NB4 (cell line): ENCODE data around the gene SLC28A3.
A peak's percentile ranks its signal among the peaks of the same experiment; 100 is the strongest.

Source experiments
- DNase-seq: peaks from one replicate; pipeline ENCODE4 v3.0.0; 2010; ENCODE audit warnings: low read depth
- H3K4me3 ChIP-seq: one replicate; pipeline ENCODE4 v1.5.1; 2011; ENCODE audit warnings: mild to moderate bottlenecking, low read depth, low read length, moderate library complexity
- MYC ChIP-seq: IDR thresholded peaks from 2 replicates; pipeline ENCODE4 v1.6.1; 2011; ENCODE audit warnings: low read depth, low read length
- POLR2A ChIP-seq: IDR thresholded peaks from 2 replicates; pipeline ENCODE4 v1.6.1; 2011; ENCODE audit warnings: mild to moderate bottlenecking; ENCODE audit not compliant: insufficient read length; ENCODE audit errors: extremely low read depth
- TF ChIP-seq, protein P1 (sequence below): IDR thresholded peaks from 2 replicates; pipeline ENCODE4 v1.6.1; 2011; ENCODE audit warnings: low read depth, low read length
- TF ChIP-seq, protein P2 (sequence below): IDR thresholded peaks from one replicate; pipeline ENCODE4 v1.5.1; 2012; ENCODE audit warnings: low read depth, low read length

SLC28A3 gene

DNA sequence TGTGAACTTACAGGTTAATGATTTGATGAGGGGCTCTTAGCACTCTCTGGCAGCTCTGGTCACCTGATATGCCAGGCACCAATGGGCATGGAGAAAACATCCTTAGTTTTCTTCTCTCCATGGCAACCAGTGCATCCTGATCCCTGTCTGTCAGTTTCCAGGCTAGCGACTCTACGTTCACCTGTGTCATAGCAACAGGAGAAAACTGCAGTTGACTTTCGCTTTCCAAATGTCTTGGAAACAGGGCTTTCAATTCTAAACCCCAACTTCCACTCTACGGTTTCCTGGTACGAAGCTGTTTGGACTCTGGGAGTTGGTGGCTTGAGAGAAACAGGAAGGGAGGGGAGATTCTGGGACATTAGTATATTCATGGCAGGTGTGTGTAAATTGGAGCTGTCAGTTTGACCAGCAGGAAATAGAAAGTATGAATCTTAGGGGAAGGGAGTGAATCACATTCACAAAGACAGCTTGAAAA lies 74.4 kb downstream of the SLC28A3 start:
- no peak for DNase-seq
- no peak overlapping the region for H3K4me3 ChIP-seq
- no peak for TF ChIP-seq MYC
- no peak for TF ChIP-seq POLR2A

DNA sequence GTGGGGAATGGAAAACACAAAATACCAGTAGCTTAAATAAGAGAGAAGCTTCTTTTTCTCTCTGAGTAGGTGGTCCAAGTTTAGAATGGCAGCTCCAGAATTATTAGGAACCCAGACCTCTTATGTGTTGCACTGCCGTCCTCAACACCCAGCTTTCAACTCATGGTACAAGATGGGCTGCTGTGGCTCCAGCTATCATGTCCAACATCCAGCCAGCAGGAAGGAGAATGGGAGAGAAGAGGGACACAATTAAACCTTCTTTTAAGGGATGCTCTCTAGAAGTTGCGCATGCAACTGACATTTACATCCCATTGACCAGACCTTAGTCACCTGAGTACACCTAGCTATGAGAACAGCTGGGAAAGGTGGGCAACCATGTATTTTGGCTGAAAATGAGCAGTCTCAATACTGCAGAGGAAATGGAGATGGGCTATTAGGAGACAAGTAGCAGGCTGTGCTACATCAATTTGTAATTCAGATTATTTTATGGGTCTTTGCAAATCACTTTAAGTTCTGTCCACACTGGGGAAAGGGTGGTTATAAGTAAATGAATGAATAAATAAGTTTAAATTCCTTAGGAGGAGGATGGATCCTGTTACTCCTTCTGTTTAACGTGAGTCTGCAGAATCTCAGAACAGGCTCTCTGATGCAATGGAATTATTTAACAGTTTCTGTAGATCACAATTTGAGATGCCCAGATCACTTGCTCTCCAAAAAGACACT lies 76.1 kb downstream of the SLC28A3 start:
- TF ChIP-seq, protein P1, sequence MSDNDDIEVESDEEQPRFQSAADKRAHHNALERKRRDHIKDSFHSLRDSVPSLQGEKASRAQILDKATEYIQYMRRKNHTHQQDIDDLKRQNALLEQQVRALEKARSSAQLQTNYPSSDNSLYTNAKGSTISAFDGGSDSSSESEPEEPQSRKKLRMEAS, result no peak
- TF ChIP-seq, protein P2, sequence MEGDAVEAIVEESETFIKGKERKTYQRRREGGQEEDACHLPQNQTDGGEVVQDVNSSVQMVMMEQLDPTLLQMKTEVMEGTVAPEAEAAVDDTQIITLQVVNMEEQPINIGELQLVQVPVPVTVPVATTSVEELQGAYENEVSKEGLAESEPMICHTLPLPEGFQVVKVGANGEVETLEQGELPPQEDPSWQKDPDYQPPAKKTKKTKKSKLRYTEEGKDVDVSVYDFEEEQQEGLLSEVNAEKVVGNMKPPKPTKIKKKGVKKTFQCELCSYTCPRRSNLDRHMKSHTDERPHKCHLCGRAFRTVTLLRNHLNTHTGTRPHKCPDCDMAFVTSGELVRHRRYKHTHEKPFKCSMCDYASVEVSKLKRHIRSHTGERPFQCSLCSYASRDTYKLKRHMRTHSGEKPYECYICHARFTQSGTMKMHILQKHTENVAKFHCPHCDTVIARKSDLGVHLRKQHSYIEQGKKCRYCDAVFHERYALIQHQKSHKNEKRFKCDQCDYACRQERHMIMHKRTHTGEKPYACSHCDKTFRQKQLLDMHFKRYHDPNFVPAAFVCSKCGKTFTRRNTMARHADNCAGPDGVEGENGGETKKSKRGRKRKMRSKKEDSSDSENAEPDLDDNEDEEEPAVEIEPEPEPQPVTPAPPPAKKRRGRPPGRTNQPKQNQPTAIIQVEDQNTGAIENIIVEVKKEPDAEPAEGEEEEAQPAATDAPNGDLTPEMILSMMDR, result no peak
- TF ChIP-seq POLR2A (no peak), MYC (no peak)
- no peak overlapping the region for H3K4me3 ChIP-seq
- DNase-seq, result no peak

DNA sequence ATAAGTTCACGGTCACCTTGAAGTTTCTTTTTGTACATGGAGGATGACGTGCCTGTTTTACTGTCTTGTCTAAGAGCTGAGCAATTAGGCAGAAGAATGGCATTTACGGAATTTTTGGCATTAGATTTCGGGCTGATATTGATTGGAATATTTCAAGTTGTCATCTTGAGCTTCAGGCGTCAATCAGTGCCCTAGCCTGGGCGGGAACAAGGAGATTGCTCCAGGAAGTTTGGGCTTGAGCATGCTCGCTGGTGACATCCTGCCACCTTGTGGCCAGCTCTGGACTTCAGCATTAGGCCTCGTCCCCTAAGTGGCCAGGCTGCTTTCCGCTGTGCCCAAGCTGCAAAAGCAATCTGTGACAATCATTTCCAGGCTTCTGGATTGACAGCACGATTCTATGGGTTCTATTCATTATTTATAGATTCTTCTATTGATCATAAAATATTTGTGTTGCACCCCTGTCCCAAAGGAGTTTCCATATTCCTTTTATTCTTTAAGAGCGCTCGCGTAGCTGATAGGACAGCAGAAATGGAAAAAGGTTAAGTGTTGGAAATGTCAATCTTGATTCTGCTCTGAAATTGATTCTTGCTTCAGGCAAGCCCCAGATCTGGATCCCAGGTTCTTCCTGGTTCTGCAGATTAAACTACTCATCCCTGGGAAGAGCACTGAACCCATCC lies 79.3 kb downstream of the SLC28A3 start:
- DNase-seq, result peak; percentile 72
- H3K4me3 ChIP-seq, result no peak overlapping the region
- TF ChIP-seq, protein P1, result no peak; the same call in 1 of the 2 replicates
- TF ChIP-seq, protein P2, result peak; percentile 80
- no peak for TF ChIP-seq POLR2A
- no peak for TF ChIP-seq MYC

DNA sequence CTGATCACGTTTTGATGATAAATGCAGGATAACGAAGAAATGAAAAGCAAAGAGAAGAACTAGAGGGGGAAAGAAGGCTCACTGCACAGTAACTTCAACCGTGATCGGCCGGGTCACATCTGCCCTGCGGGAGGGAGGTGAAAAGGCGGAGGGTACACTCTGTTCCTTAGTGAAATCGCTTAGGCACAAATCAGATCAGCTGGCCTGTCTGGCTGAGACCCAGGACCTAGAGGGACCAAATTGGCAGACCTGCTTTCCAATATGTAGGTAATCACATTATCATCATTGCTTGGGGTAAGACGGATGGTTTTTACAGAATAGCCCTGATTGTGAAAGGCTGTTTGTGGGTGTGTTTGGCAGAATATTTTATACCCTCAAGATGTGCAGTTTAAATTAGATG lies 82.2 kb downstream of the SLC28A3 start:
- no peak for TF ChIP-seq MYC
- TF ChIP-seq POLR2A, result no peak
- TF ChIP-seq, protein P1, result no peak
- TF ChIP-seq, protein P2, result no peak
- DNase-seq, result no peak
- no peak overlapping the region for H3K4me3 ChIP-seq

DNA sequence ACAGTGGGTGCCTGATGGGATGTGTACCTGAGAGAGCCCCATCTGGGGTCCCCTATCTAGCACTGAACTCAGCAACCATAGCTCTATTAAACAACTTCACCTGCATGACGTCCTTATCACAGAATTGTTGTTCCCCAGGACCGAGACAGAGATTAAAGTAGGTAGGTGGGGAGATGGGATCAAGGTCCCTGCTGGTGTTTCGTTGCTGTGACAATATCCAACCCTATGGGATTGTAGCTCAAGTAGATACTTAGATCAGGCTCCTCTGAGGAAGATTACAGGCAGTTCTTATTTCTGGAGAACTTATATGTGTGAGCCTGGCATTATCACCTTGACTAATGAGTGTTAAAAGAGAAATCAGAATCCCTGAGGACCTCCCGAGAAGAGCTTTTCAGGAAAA lies 84.9 kb downstream of the SLC28A3 start:
- H3K4me3 ChIP-seq, result no peak overlapping the region
- TF ChIP-seq POLR2A, result no peak
- TF ChIP-seq, protein P1, result no peak
- TF ChIP-seq, protein P2, result no peak
- TF ChIP-seq MYC, result no peak
- no peak for DNase-seq

DNA sequence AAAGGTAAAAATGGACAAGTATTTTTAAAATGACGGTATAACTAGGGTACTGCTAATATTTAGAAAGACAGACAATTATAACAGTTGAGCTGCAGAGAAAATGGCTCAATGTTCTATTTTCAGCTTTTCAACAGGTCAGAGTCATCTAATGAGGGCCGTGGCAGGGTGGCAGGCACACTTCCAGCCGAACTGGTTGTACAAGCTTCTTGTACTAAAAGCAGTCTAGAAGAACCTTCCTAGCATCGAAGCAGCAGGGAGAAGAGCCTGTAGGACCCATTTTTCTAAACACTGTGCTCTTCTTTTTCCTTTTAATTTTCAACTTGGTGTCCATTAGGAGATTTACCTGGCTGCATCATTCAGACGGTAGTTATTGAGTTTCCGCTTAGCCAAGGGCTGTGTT lies 85.6 kb downstream of the SLC28A3 start:
- DNase-seq, result no peak
- TF ChIP-seq, protein P1, result no peak
- TF ChIP-seq, protein P2, result no peak
- TF ChIP-seq MYC, result no peak
- TF ChIP-seq POLR2A, result no peak

More for the DNA sequence above, 85.6 kb downstream of the SLC28A3 start:
- no peak overlapping the region for H3K4me3 ChIP-seq
